GM18873 (cell line): ENCODE data around the gene PPP1R13B.

Experiments
- ATAC-seq: cut with Tn5 transposase; IDR thresholded peaks from one replicate; pipeline ENCODE4 v1.9.1; 2021; ENCODE audit warnings: mild to moderate bottlenecking, moderate library complexity, moderate number of reproducible peaks; ENCODE audit not compliant: unreplicated experiment, low FRiP score

Gene PPP1R13B

GRCh38 chr14:103718572-103718971 lies 128.8 kb downstream of the PPP1R13B start:
- ATAC-seq, result no peak

- no peak for ATAC-seq
These were observed 130.4 kb downstream of the PPP1R13B start for GRCh38 chr14:103716899-103717411.

- no peak for ATAC-seq
These were observed 131.1 kb downstream of the PPP1R13B start for GRCh38 chr14:103716091-103716801.

GRCh38 chr14:103715052-103716000 lies 132.0 kb downstream of the PPP1R13B start, which contains the start of the genes XRCC3 and ZFYVE21:
Gene XRCC3 (minus strand): TSS chr14:103715451. CDS start chr14:103711087, 4,364 bp downstream.
Gene ZFYVE21 (plus strand): TSS chr14:103715810. CDS start chr14:103715842, 32 bp downstream.
- peak; percentile 96 for ATAC-seq

- no peak for ATAC-seq
These were observed 133.2 kb downstream of the PPP1R13B start for GRCh38 chr14:103714063-103714724.

- no peak for ATAC-seq
These were observed 133.9 kb downstream of the PPP1R13B start for GRCh38 chr14:103713304-103714062.

- no peak for ATAC-seq
These were observed 134.6 kb downstream of the PPP1R13B start for GRCh38 chr14:103712633-103713247.

GRCh38 chr14:103711516-103712431 lies 135.6 kb downstream of the PPP1R13B start:
- ATAC-seq, result no peak

- no peak for ATAC-seq
These were observed 136.5 kb downstream of the PPP1R13B start for GRCh38 chr14:103710771-103711377.

- ATAC-seq, result no peak
These were observed 137.6 kb downstream of the PPP1R13B start for GRCh38 chr14:103709814-103710213.

GRCh38 chr14:103708750-103709187 lies 138.6 kb downstream of the PPP1R13B start:
- ATAC-seq, result no peak

GRCh38 chr14:103707329-103708263 lies 139.8 kb downstream of the PPP1R13B start:
- no peak for ATAC-seq

- ATAC-seq, result no peak
These were observed 140.6 kb downstream of the PPP1R13B start for GRCh38 chr14:103706551-103707328.

GRCh38 chr14:103705504-103706284 lies 141.7 kb downstream of the PPP1R13B start:
- no peak for ATAC-seq

GRCh38 chr14:103705118-103705503 lies 142.3 kb downstream of the PPP1R13B start:
- no peak for ATAC-seq
